Naive thymus-derived CD4-positive, alpha-beta T cell (primary cell): Measurements from ENCODE around the gene CNPPD1. TPM values are rescaled to one million over a fixed set of nuclear protein-coding genes. Genes with fewer than 3 reads are reported as not detected.

Source experiments
- ATAC-seq: fragments of 150-1000 bp; cut with Tn5 transposase; 2 replicates; pipeline ENCODE4 v1.10.0; 2021; ENCODE audit warnings: mild to moderate bottlenecking, moderate library complexity
- CTCF ChIA-PET: fragments of 350-600 bp; sonication (Branson Sonifier 250); formaldehyde crosslinking; loops from one replicate; lab custom pipeline; 2021; ENCODE audit warnings: antibody characterized with exemption; lab: Charles Lee
- POLR2A ChIA-PET: fragments of 350-600 bp; sonication (Branson Sonifier 250); formaldehyde crosslinking; loops from one replicate; lab custom pipeline; 2021; ENCODE audit warnings: antibody characterized with exemption, inconsistent platforms; lab: Charles Lee
- DNase-seq, 9 donors: peaks; one replicate each; pipeline versions ENCODE4 v3.0.0 to v3.0.0-alpha.2; 2020 to 2022; ENCODE audit warnings: mixed read lengths in 1 of 9
- H3K27ac ChIP-seq: one replicate; pipeline ENCODE4 v1.7.0; 2013; ENCODE audit warnings: mild to moderate bottlenecking, low read depth, low read length, moderate library complexity
- H3K27me3 ChIP-seq, 2 donors: one replicate each; pipeline ENCODE4 v1.7.0; 2013; ENCODE audit warnings: low read length in 2 of 2, mild to moderate bottlenecking in 2 of 2, moderate library complexity in 2 of 2; ENCODE audit not compliant: control insufficient read depth in 2 of 2, insufficient read depth in 2 of 2
- H3K36me3 ChIP-seq, 3 experiments: 1 replicate in 2 of 3; 2 replicates in 1 of 3; pipeline ENCODE4 v1.7.0; 2013; ENCODE audit warnings: low read length in 3 of 3, mild to moderate bottlenecking in 3 of 3, moderate library complexity in 1 of 3; ENCODE audit not compliant: insufficient read depth in 3 of 3, control insufficient read depth in 2 of 3
- H3K4me1 ChIP-seq, 2 donors: one replicate each; pipeline ENCODE4 v1.7.0; 2013; ENCODE audit warnings: low read length in 2 of 2, mild to moderate bottlenecking in 2 of 2, moderate library complexity in 1 of 2; ENCODE audit not compliant: control insufficient read depth in 2 of 2, insufficient read depth in 2 of 2
- H3K4me3 ChIP-seq: 2 replicates; pipeline ENCODE4 v1.7.0; 2013; ENCODE audit warnings: mild to moderate bottlenecking, low read length
- H3K9me3 ChIP-seq, 3 experiments: 1 replicate in 2 of 3; 2 replicates in 1 of 3; pipeline ENCODE4 v1.7.0; 2013; ENCODE audit warnings: low read length in 3 of 3; ENCODE audit not compliant: control insufficient read depth in 2 of 3
- H3K27ac Mint-ChIP-seq, 9 donors: one replicate each; pipeline ENCODE4 v1.8.0; 2020 to 2022; ENCODE audit warnings: mixed read lengths in 9 of 9, mild to moderate bottlenecking in 8 of 9, moderate library complexity in 5 of 9, inconsistent platforms in 2 of 9
- H3K27me3 Mint-ChIP-seq, 5 donors: one replicate each; pipeline ENCODE4 v1.8.0; 2021 to 2022; ENCODE audit warnings: mixed read lengths in 5 of 5, mild to moderate bottlenecking in 1 of 5
- H3K36me3 Mint-ChIP-seq, 5 donors: one replicate each; pipeline ENCODE4 v1.8.0; 2020 to 2022; ENCODE audit warnings: mixed read lengths in 5 of 5, mild to moderate bottlenecking in 3 of 5, inconsistent platforms in 1 of 5
- H3K4me1 Mint-ChIP-seq, 7 donors: one replicate each; pipeline ENCODE4 v1.8.0; 2020 to 2022; ENCODE audit warnings: mixed read lengths in 7 of 7, mild to moderate bottlenecking in 3 of 7, inconsistent platforms in 1 of 7
- H3K4me3 Mint-ChIP-seq, 10 donors: one replicate each; pipeline ENCODE4 v1.8.0; 2020 to 2022; ENCODE audit warnings: mild to moderate bottlenecking in 10 of 10, mixed read lengths in 10 of 10, moderate library complexity in 6 of 10, inconsistent platforms in 2 of 10
- H3K9me3 Mint-ChIP-seq, 11 donors: one replicate each; pipeline ENCODE4 v1.8.0; 2020 to 2022; ENCODE audit warnings: mixed read lengths in 11 of 11, mild to moderate bottlenecking in 4 of 11, inconsistent platforms in 1 of 11, moderate library complexity in 1 of 11
- intact Hi-C, 2 donors: fragments of 100-400 bp; cut with micrococcal nuclease; formaldehyde crosslinking; loops; one replicate each; pipeline ENCODE4 v1.15.1; 2023
- polyA plus RNA-seq, 2 donors: library from polyadenylated mRNA; unstranded; fragments of 300-500 nt; fragmentation: Illumina TruSeq; gene quantifications; one replicate each; pipeline ENCODE4 v1.2.3, GENCODE V29; 2021
- total RNA-seq, 6 experiments: library from RNA in 5 of 6; stranded (reverse) in 5 of 6; gene quantifications; 1 replicate in 5 of 6; 2 replicates in 1 of 6; pipeline ENCODE4 v1.2.3 and lab custom pipeline; 2021 to 2026

The CNPPD1 gene
- total and polyA plus RNA-seq, 7 experiments from 2014 or later = 48.2 to 77.6 (median 64.5) TPM

- H3K9me3 Mint-ChIP-seq = no peaks in the 10 kb centered on the region
- intact Hi-C loops = no loop called here
- peaks cover 6 to 7% of the 10 kb centered on the region in 2 donors for H3K4me1 ChIP-seq
- H3K36me3 Mint-ChIP-seq = peaks cover 0 to 7% (median 4%) of the 10 kb centered on the region in 5 donors
- no peak overlapping the region for H3K4me3 ChIP-seq
- no peak overlapping the region for H3K27ac ChIP-seq
- H3K4me3 Mint-ChIP-seq = no peak overlapping the region
- POLR2A ChIA-PET = interaction anchor here (0.6 to 1.6 kb wide), 4 partner anchors 8 to 130 kb away, joined by 3 to 7 read pairs (median 4); partner anchors contain the start of genes CNPPD1 and ZFAND2B
- H3K27ac Mint-ChIP-seq = peak overlapping the region in 3 of 9 donors; percentile 1 to 54 (median 24)
- DNase-seq (no peak), ATAC-seq (no peak)
- no peaks in the 10 kb centered on the region for H3K36me3 ChIP-seq
- CTCF ChIA-PET = no interaction called here
- H3K27me3 Mint-ChIP-seq = no peaks in the 10 kb centered on the region
- no peaks in the 10 kb centered on the region for H3K9me3 ChIP-seq
- H3K4me1 Mint-ChIP-seq = peaks cover 10 to 19% (median 11%) of the 10 kb centered on the region in 7 donors
- no peaks in the 10 kb centered on the region for H3K27me3 ChIP-seq
Measured at GRCh38 chr2:219165058-219165911, 11.4 kb downstream of the CNPPD1 start.

GRCh38 chr2:219163156-219163555 lies 13.6 kb downstream of the CNPPD1 start:
- H3K9me3 Mint-ChIP-seq = no peaks in the 10 kb centered on the region
- DNase-seq = no peak
- H3K9me3 ChIP-seq = no peaks in the 10 kb centered on the region
- CTCF ChIA-PET = interaction anchor here (0.6 kb wide), 1 partner anchor 43 kb away, joined by 4 read pairs; no protein-coding TSS in a partner anchor
- H3K27me3 Mint-ChIP-seq = no peaks in the 10 kb centered on the region
- no peak overlapping the region for H3K4me3 Mint-ChIP-seq
- no peak overlapping the region for H3K27ac ChIP-seq
- peaks cover 15 to 33% (median 24%) of the 10 kb centered on the region in 7 donors for H3K4me1 Mint-ChIP-seq
- peaks cover 0 to 7% (median 5%) of the 10 kb centered on the region in 5 donors for H3K36me3 Mint-ChIP-seq
- ATAC-seq = no peak
- peaks cover 11 to 12% of the 10 kb centered on the region in 2 donors for H3K4me1 ChIP-seq
- intact Hi-C loops = loop anchor here (5.0 kb wide), 5 partner anchors 266 to 451 kb away; partner anchors contain the start of genes CHPF (in 1 of the 2), STK11IP (in 1 of the 2), TMEM198 (in 1 of the 2) and TTLL4 (in 1 of the 2)
- peak overlapping the region in 1 of 9 donors; percentile 52 for H3K27ac Mint-ChIP-seq
- no peak overlapping the region for H3K4me3 ChIP-seq
- POLR2A ChIA-PET = interaction anchor here (1.0 to 2.4 kb wide), 3 partner anchors 10 to 114 kb away, joined by 3 to 10 read pairs (median 3); partner anchors contain the start of gene CNPPD1
- no peaks in the 10 kb centered on the region for H3K27me3 ChIP-seq
- H3K36me3 ChIP-seq = peaks cover 0 to 2% (median 0%) of the 10 kb centered on the region in 3 experiments

GRCh38 chr2:219161097-219161496 lies 15.6 kb downstream of the CNPPD1 start:
- DNase-seq = no peak
- Histone ChIP-seq H3K4me3 (peak overlapping the region; percentile 70), H3K36me3 (peaks cover 0 to 23% (median 5%) of the 10 kb centered on the region in 3 experiments), H3K27me3 (no peaks in the 10 kb centered on the region), H3K4me1 (peaks cover 11 to 12% of the 10 kb centered on the region in 2 donors), H3K27ac (peak overlapping the region; percentile 77), H3K9me3 (no peaks in the 10 kb centered on the region)
- peak overlapping the region; percentile 88 to 97 (median 93) for H3K4me3 Mint-ChIP-seq
- ChIA-PET POLR2A (interaction anchor here (2.4 kb wide), 1 partner anchor 15 kb away, joined by 10 read pairs; the partner anchor contains the start of gene CNPPD1), CTCF (interaction anchor here (0.6 kb wide), 1 partner anchor 15 kb away, joined by 5 read pairs; no protein-coding TSS in a partner anchor)
- peaks cover 13 to 41% (median 24%) of the 10 kb centered on the region in 7 donors for H3K4me1 Mint-ChIP-seq
- intact Hi-C loops = loop anchor here (2.0 to 5.0 kb wide), 6 partner anchors 58 to 449 kb away; partner anchors contain the start of genes ABCB6 (in 1 of the 2), CHPF (in 1 of the 2), STK11IP (in 1 of the 2) and TMEM198 (in 1 of the 2)
- ATAC-seq = no peak
- H3K36me3 Mint-ChIP-seq = peaks cover 6 to 21% (median 17%) of the 10 kb centered on the region in 5 donors
- no peaks in the 10 kb centered on the region for H3K9me3 Mint-ChIP-seq
- H3K27ac Mint-ChIP-seq = peak overlapping the region; percentile 81 to 97 (median 93)
- H3K27me3 Mint-ChIP-seq = no peaks in the 10 kb centered on the region

GRCh38 chr2:219160186-219161017 lies 16.3 kb downstream of the CNPPD1 start, which contains the start of gene NHEJ1:
NHEJ1 (minus strand) TSS chr2:219160815; CDS start chr2:219158362, 2,453 bp downstream.
- POLR2A ChIA-PET = interaction anchor here (0.6 to 2.5 kb wide), 15 partner anchors 16 to 228 kb away, joined by 3 to 32 read pairs (median 5); partner anchors contain the start of genes ABCB6, CNPPD1, GLB1L and STK16
- ATAC-seq = peak; percentile 96
- Histone ChIP-seq H3K36me3 (peaks cover 0 to 23% (median 5%) of the 10 kb centered on the region in 3 experiments), H3K27me3 (no peaks in the 10 kb centered on the region), H3K9me3 (no peaks in the 10 kb centered on the region), H3K27ac (peak within 1 kb of the TSS; percentile 77), H3K4me1 (peaks cover 11 to 12% of the 10 kb centered on the region in 2 donors), H3K4me3 (peak within 1 kb of the TSS; percentile 70)
- CTCF ChIA-PET = interaction anchor here (0.6 to 4.8 kb wide), 11 partner anchors 10 to 138 kb away, joined by 3 to 54 read pairs (median 4); partner anchors contain the start of gene SLC23A3
- peak; percentile 84 to 98 (median 92) for DNase-seq
- Mint-ChIP-seq H3K9me3 (no peaks in the 10 kb centered on the region), H3K4me3 (peak within 1 kb of the TSS; percentile 88 to 97 (median 93)), H3K4me1 (peaks cover 13 to 41% (median 24%) of the 10 kb centered on the region in 7 donors), H3K27ac (peak within 1 kb of the TSS; percentile 81 to 97 (median 93)), H3K27me3 (no peaks in the 10 kb centered on the region), H3K36me3 (peaks cover 6 to 20% (median 17%) of the 10 kb centered on the region in 5 donors)
- intact Hi-C loops = loop anchor here (1.0 to 5.0 kb wide), 20 partner anchors 11 to 450 kb away; partner anchors contain the start of genes ABCB6 (in 2 of the 2), ANKZF1 (in 2 of the 2), ATG9A (in 2 of the 2) and DNAJB2 (in 2 of the 2)

DNA sequence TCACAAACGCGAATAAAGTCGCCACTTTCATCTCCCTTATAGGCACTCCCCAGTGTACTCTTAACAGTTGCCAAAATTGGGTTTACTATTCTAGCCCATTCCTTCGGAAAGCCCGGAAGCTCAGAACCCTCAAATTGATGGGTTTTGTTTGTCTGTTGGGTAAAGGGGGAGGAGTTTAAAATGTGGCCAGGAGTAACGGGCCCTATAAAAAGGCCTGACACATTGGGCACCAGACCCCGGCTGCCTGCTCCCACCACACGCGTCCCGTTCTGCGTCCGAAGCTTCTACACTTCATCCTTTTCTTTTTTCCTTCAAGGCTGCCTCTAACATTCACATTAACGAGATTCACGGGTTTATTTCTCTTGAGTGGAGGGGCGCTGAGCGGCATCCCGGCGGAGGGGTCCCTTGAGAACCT lies 16.9 kb downstream of the CNPPD1 start:
- intact Hi-C loops = loop anchor here (1.0 to 5.0 kb wide), 20 partner anchors 12 to 449 kb away; partner anchors contain the start of genes ABCB6 (in 2 of the 2), ANKZF1 (in 2 of the 2), ATG9A (in 2 of the 2) and DNAJB2 (in 2 of the 2)
- Mint-ChIP-seq H3K4me3 (peak overlapping the region; percentile 88 to 97 (median 93)), H3K4me1 (peaks cover 11 to 41% (median 24%) of the 10 kb centered on the region in 7 donors), H3K36me3 (peaks cover 6 to 20% (median 17%) of the 10 kb centered on the region in 5 donors), H3K27me3 (no peaks in the 10 kb centered on the region), H3K9me3 (no peaks in the 10 kb centered on the region), H3K27ac (peak overlapping the region; percentile 81 to 97 (median 93))
- peaks cover 11 to 12% of the 10 kb centered on the region in 2 donors for H3K4me1 ChIP-seq
- CTCF ChIA-PET = interaction anchor here (0.6 to 4.8 kb wide), 17 partner anchors 11 to 243 kb away, joined by 3 to 54 read pairs (median 6); partner anchors contain the start of genes ABCB6, SLC23A3 and ZFAND2B
- peaks cover 0 to 23% (median 5%) of the 10 kb centered on the region in 3 experiments for H3K36me3 ChIP-seq
- no peaks in the 10 kb centered on the region for H3K27me3 ChIP-seq
- DNase-seq = no peak
- peak overlapping the region; percentile 70 for H3K4me3 ChIP-seq
- H3K27ac ChIP-seq = peak overlapping the region; percentile 77
- no peak for ATAC-seq
- no peaks in the 10 kb centered on the region for H3K9me3 ChIP-seq
- POLR2A ChIA-PET = interaction anchor here (0.6 to 2.5 kb wide), 22 partner anchors 15 to 229 kb away, joined by 3 to 32 read pairs (median 4); partner anchors contain the start of genes ABCB6, ANKZF1, CNPPD1 and GLB1L
